ENCODE data around the gene IQCH.

- TF ChIP-seq, protein P1, sequence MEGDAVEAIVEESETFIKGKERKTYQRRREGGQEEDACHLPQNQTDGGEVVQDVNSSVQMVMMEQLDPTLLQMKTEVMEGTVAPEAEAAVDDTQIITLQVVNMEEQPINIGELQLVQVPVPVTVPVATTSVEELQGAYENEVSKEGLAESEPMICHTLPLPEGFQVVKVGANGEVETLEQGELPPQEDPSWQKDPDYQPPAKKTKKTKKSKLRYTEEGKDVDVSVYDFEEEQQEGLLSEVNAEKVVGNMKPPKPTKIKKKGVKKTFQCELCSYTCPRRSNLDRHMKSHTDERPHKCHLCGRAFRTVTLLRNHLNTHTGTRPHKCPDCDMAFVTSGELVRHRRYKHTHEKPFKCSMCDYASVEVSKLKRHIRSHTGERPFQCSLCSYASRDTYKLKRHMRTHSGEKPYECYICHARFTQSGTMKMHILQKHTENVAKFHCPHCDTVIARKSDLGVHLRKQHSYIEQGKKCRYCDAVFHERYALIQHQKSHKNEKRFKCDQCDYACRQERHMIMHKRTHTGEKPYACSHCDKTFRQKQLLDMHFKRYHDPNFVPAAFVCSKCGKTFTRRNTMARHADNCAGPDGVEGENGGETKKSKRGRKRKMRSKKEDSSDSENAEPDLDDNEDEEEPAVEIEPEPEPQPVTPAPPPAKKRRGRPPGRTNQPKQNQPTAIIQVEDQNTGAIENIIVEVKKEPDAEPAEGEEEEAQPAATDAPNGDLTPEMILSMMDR (IDR thresholded peaks at IDR 0.05), result no peak
- TF ChIP-seq EP300 (IDR thresholded peaks at IDR 0.05) (no peak), POLR2A (IDR thresholded peaks at IDR 0.05) (no peak)
Observed at GRCh38 chr15:67411486-67411885, 156.9 kb downstream of the IQCH start.

Measured in tibial nerve (tissue), 4 donors.